OCI-LY3 (cell line): ENCODE measurements around the gene RBP4.

Experiments
- H2AFZ ChIP-seq: fragments of 200-600, 300-600 bp; shearing (Covaris generic); 2 replicates; pipeline ENCODE4 v1.6.0; 2014; ENCODE audit warnings: antibody characterized with exemption, low read depth, low read length
- H3K27ac ChIP-seq: fragments of 200-600, 300-600 bp; sonication (generic); 2 replicates; pipeline ENCODE4 v1.5.1; 2014; ENCODE audit warnings: mild to moderate bottlenecking, low read length, moderate library complexity, mixed read lengths
- H3K27me3 ChIP-seq: fragments of 200-600, 300-600 bp; sonication (generic); 2 replicates; pipeline ENCODE4 v1.6.1; 2014; ENCODE audit warnings: low read depth, low read length, mixed read lengths
- H3K36me3 ChIP-seq: fragments of 200-600, 300-600 bp; sonication (generic); replicated peaks from 2 replicates; pipeline ENCODE3; 2014; ENCODE audit warnings: low read depth, low read length, mixed read lengths
- H3K4me1 ChIP-seq: fragments of 300-600, 200-600 bp; sonication (generic); 2 replicates; pipeline ENCODE4 v1.6.1; 2014; ENCODE audit warnings: low read length, mixed read lengths
- H3K4me2 ChIP-seq: fragments of 200-600, 300-600 bp; sonication (generic); 2 replicates; pipeline ENCODE4 v1.6.1; 2014; ENCODE audit warnings: low read length, mixed read lengths
- H3K4me3 ChIP-seq: fragments of 300-600, 200-600 bp; sonication (generic); 2 replicates; pipeline ENCODE4 v1.5.1; 2014; ENCODE audit warnings: antibody characterized with exemption, mild to moderate bottlenecking, low read length, moderate library complexity
- H3K79me2 ChIP-seq: fragments of 300-600, 200-600 bp; shearing (Covaris generic); 2 replicates; pipeline ENCODE4 v1.6.1; 2014; ENCODE audit warnings: mild to moderate bottlenecking, low read length, mixed read lengths
- H3K9ac ChIP-seq: fragments of 300-600, 200-600 bp; shearing (Covaris generic); 2 replicates; pipeline ENCODE4 v1.6.0; 2014; ENCODE audit warnings: mild to moderate bottlenecking, low read length, moderate library complexity
- H3K9me3 ChIP-seq: fragments of 200-600, 300-600 bp; shearing (Covaris generic); 2 replicates; pipeline ENCODE4 v1.6.1; 2014; ENCODE audit warnings: low read length, mixed read lengths; ENCODE audit not compliant: insufficient read depth
- H4K20me1 ChIP-seq: fragments of 200-600, 300-600 bp; sonication (generic); 2 replicates; pipeline ENCODE4 v1.6.1; 2016; ENCODE audit warnings: low read length, mixed read lengths; ENCODE audit not compliant: insufficient read depth
- EZH2phosphoT487 ChIP-seq: fragments of 200-600 bp; shearing (Covaris generic); IDR thresholded peaks from 2 replicates; pipeline ENCODE4 v1.6.1; 2018; ENCODE audit warnings: antibody characterized with exemption, mixed run types, low read depth
- TF ChIP-seq, protein P1 (sequence below): fragments of 200-600, 300-600 bp; sonication (generic); IDR thresholded peaks from 2 replicates; pipeline ENCODE4 v1.5.1; 2014; ENCODE audit warnings: antibody characterized with exemption, low read length, low read depth

The RBP4 gene

GRCh38 chr10:93596539-93596938 is 4.5 kb downstream of the RBP4 start:
- no peak overlapping the region for H2AFZ ChIP-seq
- H3K79me2 ChIP-seq = no peaks in the 10 kb centered on the region
- H3K4me3 ChIP-seq = no peak overlapping the region
- H3K27me3 ChIP-seq = no peaks in the 10 kb centered on the region
- TF ChIP-seq EZH2phosphoT487 = no peak
- TF ChIP-seq, protein P1, sequence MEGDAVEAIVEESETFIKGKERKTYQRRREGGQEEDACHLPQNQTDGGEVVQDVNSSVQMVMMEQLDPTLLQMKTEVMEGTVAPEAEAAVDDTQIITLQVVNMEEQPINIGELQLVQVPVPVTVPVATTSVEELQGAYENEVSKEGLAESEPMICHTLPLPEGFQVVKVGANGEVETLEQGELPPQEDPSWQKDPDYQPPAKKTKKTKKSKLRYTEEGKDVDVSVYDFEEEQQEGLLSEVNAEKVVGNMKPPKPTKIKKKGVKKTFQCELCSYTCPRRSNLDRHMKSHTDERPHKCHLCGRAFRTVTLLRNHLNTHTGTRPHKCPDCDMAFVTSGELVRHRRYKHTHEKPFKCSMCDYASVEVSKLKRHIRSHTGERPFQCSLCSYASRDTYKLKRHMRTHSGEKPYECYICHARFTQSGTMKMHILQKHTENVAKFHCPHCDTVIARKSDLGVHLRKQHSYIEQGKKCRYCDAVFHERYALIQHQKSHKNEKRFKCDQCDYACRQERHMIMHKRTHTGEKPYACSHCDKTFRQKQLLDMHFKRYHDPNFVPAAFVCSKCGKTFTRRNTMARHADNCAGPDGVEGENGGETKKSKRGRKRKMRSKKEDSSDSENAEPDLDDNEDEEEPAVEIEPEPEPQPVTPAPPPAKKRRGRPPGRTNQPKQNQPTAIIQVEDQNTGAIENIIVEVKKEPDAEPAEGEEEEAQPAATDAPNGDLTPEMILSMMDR = 0 out of 2 replicates have a peak, but pooled peaks have one; percentile 8
- H3K9me3 ChIP-seq = no peaks in the 10 kb centered on the region
- no peaks in the 10 kb centered on the region for H3K36me3 ChIP-seq
- H3K9ac ChIP-seq = no peak overlapping the region
- no peaks in the 10 kb centered on the region for H4K20me1 ChIP-seq
- H3K4me1 ChIP-seq = no peaks in the 10 kb centered on the region
- H3K4me2 ChIP-seq = no peak overlapping the region
- no peak overlapping the region for H3K27ac ChIP-seq

DNA sequence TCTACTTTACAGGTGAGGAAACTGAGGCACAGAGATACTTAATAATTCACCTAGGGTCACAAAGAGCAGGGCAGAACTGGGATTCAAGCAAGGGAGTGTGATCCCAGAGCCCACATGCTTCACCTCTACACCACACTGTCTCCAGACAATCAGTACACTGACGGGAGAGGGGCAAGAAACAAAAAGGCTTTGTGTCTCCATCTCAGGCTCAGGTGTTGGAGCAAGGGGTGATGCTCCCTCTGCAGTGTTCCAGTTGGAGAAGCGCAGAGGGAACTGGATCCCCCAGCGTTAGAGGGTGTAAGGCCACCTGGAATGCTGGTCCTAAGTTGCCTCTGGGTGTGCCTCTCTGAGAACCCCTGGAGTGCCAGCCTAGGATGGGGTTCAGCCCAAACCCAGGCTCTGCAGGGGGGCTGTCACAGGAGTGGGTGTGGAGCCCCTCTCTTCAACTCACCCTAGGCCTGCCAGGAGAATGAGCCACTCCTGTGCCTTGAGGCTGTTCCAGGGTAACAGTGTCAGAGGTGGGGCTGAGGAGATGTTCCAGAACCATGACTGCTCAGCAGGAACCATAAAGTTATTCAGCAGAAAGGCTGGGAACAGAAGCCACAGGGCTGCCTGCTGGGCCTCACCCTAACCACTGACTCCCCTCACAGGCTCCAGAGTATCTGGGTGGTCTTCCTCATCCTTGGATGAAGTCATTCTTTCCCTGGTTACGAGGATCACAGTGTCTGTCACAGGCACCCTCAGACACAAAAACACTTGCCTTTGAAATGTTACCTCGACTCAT is 5.5 kb downstream of the RBP4 start:
- H3K27me3 ChIP-seq = no peaks in the 10 kb centered on the region
- no peak overlapping the region for H3K4me2 ChIP-seq
- H3K27ac ChIP-seq = no peak overlapping the region
- H3K4me1 ChIP-seq = no peaks in the 10 kb centered on the region
- H3K79me2 ChIP-seq = no peaks in the 10 kb centered on the region
- H3K9ac ChIP-seq = no peak overlapping the region
- no peaks in the 10 kb centered on the region for H4K20me1 ChIP-seq
- no peaks in the 10 kb centered on the region for H3K9me3 ChIP-seq
- no peak for TF ChIP-seq EZH2phosphoT487
- TF ChIP-seq, protein P1 = no peak
- no peak overlapping the region for H3K4me3 ChIP-seq
- H3K36me3 ChIP-seq = no peaks in the 10 kb centered on the region
- H2AFZ ChIP-seq = no peak overlapping the region

DNA sequence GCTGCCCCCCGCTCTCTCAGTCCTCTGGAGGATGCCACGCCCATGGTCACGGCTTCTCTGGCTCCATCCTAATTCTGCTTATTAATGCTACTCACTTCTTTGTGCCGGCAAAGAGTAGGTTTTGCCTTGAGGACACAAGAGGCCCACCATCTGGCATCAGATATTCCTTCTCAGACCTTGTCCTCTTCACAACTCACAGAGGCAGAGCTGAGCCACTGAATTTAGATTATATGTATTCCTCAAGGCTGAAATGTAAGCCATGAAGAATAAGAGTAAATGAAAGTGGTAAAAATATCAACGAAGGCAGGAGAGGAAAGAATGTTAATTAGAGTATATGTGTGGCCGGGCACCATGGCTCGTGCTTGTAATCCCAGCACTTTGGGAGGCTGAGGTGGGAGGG is 6.5 kb downstream of the RBP4 start:
- Histone ChIP-seq H3K36me3 (no peaks in the 10 kb centered on the region), H3K4me2 (no peak overlapping the region), H3K4me1 (no peaks in the 10 kb centered on the region), H3K9ac (no peak overlapping the region), H4K20me1 (no peaks in the 10 kb centered on the region), H2AFZ (no peak overlapping the region), H3K27ac (no peak overlapping the region), H3K4me3 (no peak overlapping the region), H3K27me3 (no peaks in the 10 kb centered on the region), H3K79me2 (no peaks in the 10 kb centered on the region), H3K9me3 (no peaks in the 10 kb centered on the region)
- TF ChIP-seq, protein P1 = no peak
- no peak for TF ChIP-seq EZH2phosphoT487

DNA sequence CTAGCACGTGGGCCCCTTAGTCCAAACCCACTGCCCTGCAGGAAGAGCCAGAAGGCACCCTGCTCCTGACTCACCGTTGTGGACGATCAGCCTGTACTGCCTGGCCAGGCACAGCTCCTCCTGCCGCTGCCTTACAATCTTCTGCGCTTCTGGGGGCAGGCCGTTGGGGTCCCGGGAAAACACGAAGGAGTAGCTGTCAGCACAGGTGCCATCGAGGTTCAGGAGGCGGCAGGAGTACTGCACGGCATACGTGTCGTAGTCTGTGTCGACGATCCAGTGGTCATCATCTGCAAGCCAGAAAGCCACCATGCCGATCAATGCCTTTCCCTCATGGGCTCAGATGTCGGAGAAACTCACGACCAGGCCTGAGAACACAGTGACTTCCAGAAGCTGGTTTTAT is 7.3 kb downstream of the RBP4 start:
- no peak overlapping the region for H3K9ac ChIP-seq
- no peak overlapping the region for H3K27ac ChIP-seq
- H3K36me3 ChIP-seq = no peaks in the 10 kb centered on the region
- H2AFZ ChIP-seq = no peak overlapping the region
- no peaks in the 10 kb centered on the region for H3K4me1 ChIP-seq
- no peak overlapping the region for H3K4me2 ChIP-seq
- H4K20me1 ChIP-seq = no peaks in the 10 kb centered on the region
- TF ChIP-seq EZH2phosphoT487 = no peak
- TF ChIP-seq, protein P1 = no peak
- no peak overlapping the region for H3K4me3 ChIP-seq
- H3K79me2 ChIP-seq = no peaks in the 10 kb centered on the region
- no peaks in the 10 kb centered on the region for H3K27me3 ChIP-seq
- H3K9me3 ChIP-seq = no peaks in the 10 kb centered on the region
